GM12864 (cell line): ENCODE data around the gene CEP350.

Source experiments
- DNase-seq: peaks from one replicate; pipeline ENCODE4 v3.0.0-alpha.2; 2011; ENCODE audit warnings: low read depth
- H3K4me3 ChIP-seq: 2 replicates; pipeline ENCODE4 v1.5.1; 2011; ENCODE audit warnings: mild to moderate bottlenecking, low read depth, low read length, control low read depth
- TF ChIP-seq, protein P1 (sequence below): IDR thresholded peaks from 2 replicates; pipeline ENCODE4 v1.5.1; 2011; ENCODE audit warnings: low read depth, mild to moderate bottlenecking, moderate library complexity, low read length, control low read depth, inconsistent platforms; ENCODE audit errors: missing control alignments

The CEP350 gene

DNA sequence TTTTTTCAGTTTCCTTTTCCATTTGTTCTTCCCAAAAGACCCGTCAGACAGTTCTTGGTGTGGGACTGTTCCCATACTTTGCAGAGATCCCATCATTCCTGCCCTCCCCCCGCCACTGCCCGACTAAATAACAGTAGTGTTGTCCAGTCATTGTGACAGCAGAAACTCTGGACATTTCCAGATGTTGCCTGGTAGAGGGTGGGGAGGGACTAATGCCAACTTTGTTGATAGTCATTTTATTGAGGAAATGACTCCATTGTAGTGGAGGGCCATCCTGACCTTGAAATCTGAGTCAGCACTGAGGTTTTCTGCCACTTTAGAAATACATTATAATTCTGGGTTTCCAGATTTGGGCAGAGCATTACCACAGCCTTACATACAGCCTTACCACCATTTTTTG is 85.4 kb downstream of the CEP350 start:
- DNase-seq, result no peak

DNA sequence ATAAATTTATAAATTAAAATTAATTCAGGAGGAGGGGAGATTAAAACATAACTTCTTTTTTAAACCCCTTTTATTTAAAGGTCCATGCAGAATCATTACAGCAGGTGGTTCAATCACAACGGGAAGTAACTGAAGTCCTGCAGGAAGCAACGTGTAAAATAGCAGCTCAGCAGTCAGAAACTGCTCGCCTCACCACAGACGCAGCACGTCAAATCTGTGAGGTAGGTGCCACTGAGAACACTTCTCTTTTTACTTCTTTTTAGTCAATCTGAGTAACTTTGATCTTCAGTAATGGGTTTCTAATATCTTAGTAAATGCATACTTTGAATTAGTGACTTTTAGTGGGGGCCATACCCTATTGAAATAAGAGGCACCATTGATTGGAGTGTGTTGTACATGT is 87.0 kb downstream of the CEP350 start:
- no peak for DNase-seq
- TF ChIP-seq, protein P1, sequence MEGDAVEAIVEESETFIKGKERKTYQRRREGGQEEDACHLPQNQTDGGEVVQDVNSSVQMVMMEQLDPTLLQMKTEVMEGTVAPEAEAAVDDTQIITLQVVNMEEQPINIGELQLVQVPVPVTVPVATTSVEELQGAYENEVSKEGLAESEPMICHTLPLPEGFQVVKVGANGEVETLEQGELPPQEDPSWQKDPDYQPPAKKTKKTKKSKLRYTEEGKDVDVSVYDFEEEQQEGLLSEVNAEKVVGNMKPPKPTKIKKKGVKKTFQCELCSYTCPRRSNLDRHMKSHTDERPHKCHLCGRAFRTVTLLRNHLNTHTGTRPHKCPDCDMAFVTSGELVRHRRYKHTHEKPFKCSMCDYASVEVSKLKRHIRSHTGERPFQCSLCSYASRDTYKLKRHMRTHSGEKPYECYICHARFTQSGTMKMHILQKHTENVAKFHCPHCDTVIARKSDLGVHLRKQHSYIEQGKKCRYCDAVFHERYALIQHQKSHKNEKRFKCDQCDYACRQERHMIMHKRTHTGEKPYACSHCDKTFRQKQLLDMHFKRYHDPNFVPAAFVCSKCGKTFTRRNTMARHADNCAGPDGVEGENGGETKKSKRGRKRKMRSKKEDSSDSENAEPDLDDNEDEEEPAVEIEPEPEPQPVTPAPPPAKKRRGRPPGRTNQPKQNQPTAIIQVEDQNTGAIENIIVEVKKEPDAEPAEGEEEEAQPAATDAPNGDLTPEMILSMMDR, result no peak
- H3K4me3 ChIP-seq, result no peak overlapping the region

More for the DNA sequence above, 85.4 kb downstream of the CEP350 start:
- TF ChIP-seq, protein P1, result no peak
- no peak overlapping the region for H3K4me3 ChIP-seq

DNA sequence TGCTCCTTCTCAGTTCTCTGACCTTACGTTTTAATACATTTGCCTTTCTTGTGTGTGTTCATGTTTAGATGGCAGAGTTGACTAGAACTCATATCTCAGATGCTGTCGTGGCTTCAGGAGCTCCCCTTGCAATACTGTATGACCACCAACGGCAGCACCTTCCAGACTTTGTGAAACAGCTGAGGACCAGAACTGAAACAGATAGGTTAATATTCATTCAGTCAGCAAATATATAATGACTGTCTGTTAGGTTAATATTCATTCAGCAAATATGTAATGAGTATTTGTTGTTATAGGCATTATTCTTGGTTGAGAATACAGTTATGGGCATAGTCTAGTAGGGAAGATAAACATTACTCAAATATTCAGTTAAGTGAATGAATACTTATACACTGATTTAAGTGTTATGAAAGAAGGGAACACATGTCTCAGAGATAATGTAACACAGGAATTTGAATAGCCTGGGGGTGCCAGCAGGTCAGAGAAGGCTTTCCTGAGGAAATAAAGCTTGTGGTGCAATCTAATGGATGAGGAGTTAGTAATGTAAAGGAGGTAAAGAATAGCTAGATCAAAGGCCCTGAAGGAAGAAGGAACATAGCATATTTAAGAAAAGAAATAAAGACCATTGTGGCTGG is 88.5 kb downstream of the CEP350 start:
- TF ChIP-seq, protein P1, result no peak
- no peak overlapping the region for H3K4me3 ChIP-seq
- DNase-seq, result no peak

DNA sequence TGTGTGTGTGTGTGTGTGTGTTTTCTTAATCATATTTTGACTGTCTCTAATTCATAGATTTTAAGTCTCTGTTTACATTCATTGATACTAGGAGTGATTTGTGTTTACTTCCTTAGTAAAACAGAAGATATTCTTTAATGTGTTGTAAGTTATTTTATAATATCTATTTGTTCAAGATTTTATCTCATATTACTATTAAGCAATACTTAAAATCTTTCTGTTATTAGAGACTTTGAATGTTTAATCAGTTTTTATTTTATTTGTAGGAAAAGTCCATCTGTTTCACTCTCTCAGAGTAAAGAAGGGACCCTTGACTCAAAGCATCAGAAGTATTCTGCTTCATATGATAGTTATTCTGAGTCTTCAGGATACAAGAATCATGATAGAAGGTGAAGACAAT is 89.2 kb downstream of the CEP350 start:
- TF ChIP-seq, protein P1, result no peak
- H3K4me3 ChIP-seq, result no peak overlapping the region
- no peak for DNase-seq

DNA sequence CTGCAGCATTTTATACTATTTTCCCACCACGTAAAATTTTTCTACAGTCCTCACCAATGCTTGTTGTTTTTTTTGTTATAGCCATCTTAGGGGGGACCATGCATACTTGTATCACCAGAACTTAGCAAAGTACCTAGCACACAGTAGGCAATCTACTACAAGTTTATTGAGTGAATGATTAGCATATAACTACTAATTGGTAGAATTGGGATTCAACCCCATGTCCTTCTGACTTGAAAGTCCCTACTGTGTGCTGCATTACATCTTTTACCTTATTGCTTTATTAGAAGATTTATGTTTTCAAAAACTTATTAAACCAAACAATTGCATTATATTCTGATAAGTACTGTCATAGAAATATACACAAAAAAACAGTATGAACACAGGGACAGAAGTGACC is 92.1 kb downstream of the CEP350 start:
- no peak overlapping the region for H3K4me3 ChIP-seq
- DNase-seq, result no peak
- TF ChIP-seq, protein P1, result no peak

DNA sequence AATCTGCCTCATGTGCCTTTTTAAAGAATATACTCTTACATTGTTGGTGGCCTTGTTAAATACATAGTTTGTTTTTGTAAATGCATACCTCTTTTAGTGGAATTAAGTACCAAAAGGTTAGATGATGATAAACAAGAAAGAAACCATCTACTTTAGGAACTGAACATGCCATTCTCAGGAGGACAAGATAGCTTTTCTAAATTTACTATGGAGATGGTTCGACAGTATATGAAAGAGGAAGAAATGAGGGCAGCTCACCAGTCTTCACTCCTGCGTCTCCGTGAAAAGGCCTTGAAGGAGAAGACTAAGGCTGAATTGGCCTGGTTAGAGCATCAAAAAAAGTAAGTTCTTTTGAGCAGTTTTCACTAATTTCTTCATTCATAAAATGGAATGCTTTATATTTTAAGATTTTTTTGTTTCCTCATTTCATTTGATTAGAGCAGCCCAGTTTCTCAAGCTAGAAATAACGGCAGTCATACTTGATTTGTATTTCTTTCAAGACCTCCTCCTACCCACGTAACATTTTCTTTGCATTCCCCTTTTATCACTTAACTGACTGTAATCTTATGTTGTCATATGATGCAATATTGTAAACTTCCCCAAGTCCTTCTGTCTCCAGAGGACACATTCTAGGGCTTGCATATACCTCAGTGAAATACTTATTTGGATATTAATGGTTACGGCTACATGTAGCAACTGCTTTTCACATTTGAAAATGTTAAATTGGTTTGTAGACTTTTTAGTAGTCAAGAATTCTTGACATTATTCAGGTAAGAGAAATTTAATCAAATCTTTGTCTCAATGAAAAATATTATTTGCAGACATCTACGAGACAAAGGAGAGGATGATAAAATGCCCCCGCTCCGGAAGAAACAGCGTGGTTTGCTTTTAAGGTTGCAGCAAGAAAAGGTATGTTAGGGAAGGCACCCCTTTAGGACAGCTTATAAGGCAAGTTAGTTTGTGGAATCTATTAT is 99.3 kb downstream of the CEP350 start:
- H3K4me3 ChIP-seq, result no peak overlapping the region
- TF ChIP-seq, protein P1, result no peak
- DNase-seq, result no peak
